IPS-15b (cell line): ENCODE measurements around the gene CNTD1.
"Not testable (repeated sequence)": the region's sequence is repeated elsewhere in the genome, so short reads cannot be mapped to it uniquely, and the experiment has no call there.

ENCODE experiments used
- H3K27me3 ChIP-seq: one replicate; pipeline ENCODE4 v1.6.1; 2013; ENCODE audit warnings: low read length; ENCODE audit not compliant: control insufficient read depth, insufficient read depth
- H3K36me3 ChIP-seq: one replicate; pipeline ENCODE4 v1.6.1; 2013; ENCODE audit warnings: low read length; ENCODE audit not compliant: control insufficient read depth, insufficient read depth
- H3K4me1 ChIP-seq: one replicate; pipeline ENCODE4 v1.6.1; 2013; ENCODE audit warnings: mild to moderate bottlenecking, low read length; ENCODE audit not compliant: control insufficient read depth, insufficient read depth
- H3K4me3 ChIP-seq: one replicate; pipeline ENCODE4 v1.5.1; 2013; ENCODE audit warnings: low read depth, low read length
- H3K9ac ChIP-seq: one replicate; pipeline ENCODE4 v1.6.1; 2013; ENCODE audit warnings: low read depth, mild to moderate bottlenecking, low read length
- H3K9me3 ChIP-seq: one replicate; pipeline ENCODE4 v1.6.1; 2013; ENCODE audit warnings: mild to moderate bottlenecking, low read length; ENCODE audit not compliant: control insufficient read depth, insufficient read depth

Gene CNTD1

DNA sequence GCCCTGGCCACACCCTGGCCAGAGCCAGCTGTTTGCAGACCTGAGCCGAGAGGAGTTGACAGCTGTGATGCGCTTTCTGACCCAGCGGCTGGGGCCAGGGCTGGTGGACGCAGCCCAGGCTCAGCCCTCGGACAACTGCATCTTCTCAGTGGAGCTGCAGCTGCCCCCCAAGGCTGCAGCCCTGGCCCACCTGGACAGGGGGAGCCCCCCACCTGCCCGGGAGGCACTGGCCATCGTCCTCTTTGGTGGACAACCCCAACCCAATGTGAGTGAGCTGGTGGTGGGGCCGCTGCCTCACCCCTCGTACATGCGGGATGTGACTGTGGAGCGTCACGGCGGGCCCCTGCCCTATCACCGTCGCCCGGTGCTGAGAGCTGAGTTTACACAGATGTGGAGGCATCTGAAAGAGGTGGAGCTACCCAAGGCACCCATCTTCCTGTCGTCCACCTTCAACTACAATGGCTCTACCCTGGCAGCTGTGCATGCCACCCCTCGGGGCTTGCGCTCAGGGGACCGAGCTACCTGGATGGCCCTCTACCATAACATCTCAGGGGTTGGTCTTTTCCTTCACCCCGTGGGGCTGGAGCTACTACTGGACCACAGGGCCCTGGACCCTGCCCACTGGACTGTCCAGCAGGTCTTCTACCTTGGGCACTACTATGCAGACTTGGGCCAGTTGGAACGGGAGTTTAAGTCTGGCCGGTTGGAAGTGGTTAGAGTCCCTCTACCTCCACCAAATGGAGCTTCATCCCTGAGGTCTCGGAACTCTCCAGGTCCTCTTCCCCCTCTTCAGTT, 46.3 kb downstream of the CNTD1 start:
- no peaks in the 10 kb centered on the region for H3K4me1 ChIP-seq
- H3K9ac ChIP-seq, result no peak overlapping the region
- H3K27me3 ChIP-seq, result no peaks in the 10 kb centered on the region
- no peaks in the 10 kb centered on the region for H3K9me3 ChIP-seq
- H3K4me3 ChIP-seq, result no peak overlapping the region
- peaks cover 35% of the 10 kb centered on the region for H3K36me3 ChIP-seq

GRCh38 chr17:42845556-42845917, 46.9 kb downstream of the CNTD1 start:
- H3K4me3 ChIP-seq, result no peak overlapping the region
- H3K4me1 ChIP-seq, result no peaks in the 10 kb centered on the region
- no peaks in the 10 kb centered on the region for H3K27me3 ChIP-seq
- H3K9me3 ChIP-seq, result no peaks in the 10 kb centered on the region
- H3K9ac ChIP-seq, result no peak overlapping the region
- H3K36me3 ChIP-seq, result peaks cover 34% of the 10 kb centered on the region

GRCh38 chr17:42845918-42846593, 47.4 kb downstream of the CNTD1 start:
- no peaks in the 10 kb centered on the region for H3K4me1 ChIP-seq
- no peak overlapping the region for H3K4me3 ChIP-seq
- no peak overlapping the region for H3K9ac ChIP-seq
- H3K36me3 ChIP-seq, result peaks cover 32% of the 10 kb centered on the region
- no peaks in the 10 kb centered on the region for H3K9me3 ChIP-seq
- H3K27me3 ChIP-seq, result no peaks in the 10 kb centered on the region

- Histone ChIP-seq H3K4me1 (no peaks in the 10 kb centered on the region), H3K9ac (peak overlapping the region; percentile 12)
Observed at GRCh38 chr17:42846594-42847280, 48.1 kb downstream of the CNTD1 start.

GRCh38 chr17:42848093-42848492, 49.4 kb downstream of the CNTD1 start:
- Histone ChIP-seq H3K9me3 (no peaks in the 10 kb centered on the region), H3K4me3 (no peak overlapping the region), H3K4me1 (no peaks in the 10 kb centered on the region), H3K27me3 (no peaks in the 10 kb centered on the region), H3K36me3 (peaks cover 18% of the 10 kb centered on the region), H3K9ac (no peak overlapping the region)

More at GRCh38 chr17:42846594-42847280, 48.1 kb downstream of the CNTD1 start:
- Histone ChIP-seq H3K36me3 (peaks cover 25% of the 10 kb centered on the region), H3K27me3 (no peaks in the 10 kb centered on the region), H3K4me3 (no peak overlapping the region), H3K9me3 (no peaks in the 10 kb centered on the region)

DNA sequence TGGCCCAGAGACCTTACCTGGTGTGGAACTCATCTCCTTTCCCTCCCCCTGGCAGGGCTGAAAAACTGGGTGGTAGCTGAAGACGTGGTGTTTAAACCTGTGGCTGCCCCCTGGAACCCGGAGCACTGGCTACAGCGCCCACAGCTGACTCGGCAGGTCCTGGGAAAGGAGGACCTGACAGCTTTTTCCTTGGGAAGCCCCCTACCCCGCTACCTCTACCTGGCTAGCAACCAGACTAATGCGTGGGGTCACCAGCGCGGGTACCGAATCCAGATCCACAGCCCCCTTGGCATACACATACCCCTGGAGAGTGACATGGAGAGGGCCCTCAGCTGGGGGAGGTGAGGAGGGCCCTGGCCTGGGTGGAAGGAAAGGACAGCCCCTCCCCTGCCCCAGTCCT, 50.4 kb downstream of the CNTD1 start:
- H3K9ac ChIP-seq, result no peak overlapping the region
- no peaks in the 10 kb centered on the region for H3K27me3 ChIP-seq
- no peaks in the 10 kb centered on the region for H3K9me3 ChIP-seq
- no peaks in the 10 kb centered on the region for H3K4me1 ChIP-seq
- H3K36me3 ChIP-seq, result peaks cover 11% of the 10 kb centered on the region
- H3K4me3 ChIP-seq, result no peak overlapping the region

DNA sequence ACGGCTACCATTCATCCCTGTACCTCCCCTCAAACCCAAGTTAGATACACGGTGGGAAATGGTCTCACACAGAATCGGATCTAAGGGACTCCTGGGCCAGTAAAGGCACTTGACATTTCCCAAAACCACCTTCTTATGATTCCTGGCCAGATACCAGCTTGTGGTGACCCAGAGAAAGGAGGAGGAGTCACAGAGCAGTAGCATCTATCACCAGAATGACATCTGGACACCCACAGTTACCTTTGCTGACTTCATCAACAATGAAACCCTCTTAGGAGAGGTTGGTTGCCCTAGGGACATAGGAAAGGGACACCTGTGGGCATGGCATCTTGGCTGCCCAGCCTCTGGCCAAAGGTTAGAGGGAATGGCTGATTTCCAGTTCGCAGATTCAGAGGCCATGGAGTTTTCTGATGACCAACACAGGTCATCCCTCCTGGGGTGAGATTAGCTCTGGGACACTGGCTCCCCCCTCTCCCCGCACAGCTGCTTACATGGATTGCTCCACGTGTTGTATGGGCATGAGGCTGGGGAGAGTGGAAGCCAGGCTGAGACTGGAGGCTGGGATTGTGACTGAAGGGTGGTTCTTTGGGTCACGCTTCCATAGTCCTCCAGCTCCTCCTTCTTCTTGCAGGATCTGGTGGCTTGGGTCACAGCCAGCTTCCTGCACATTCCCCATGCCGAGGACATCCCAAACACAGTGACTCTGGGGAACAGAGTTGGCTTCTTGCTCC, 51.0 kb downstream of the CNTD1 start:
- Histone ChIP-seq H3K27me3 (no peaks in the 10 kb centered on the region), H3K9ac (no peak overlapping the region), H3K9me3 (no peaks in the 10 kb centered on the region), H3K36me3 (peaks cover 5% of the 10 kb centered on the region), H3K4me3 (no peak overlapping the region), H3K4me1 (no peaks in the 10 kb centered on the region)

- Histone ChIP-seq H3K36me3 (no peaks in the 10 kb centered on the region), H3K4me3 (no peak within 1 kb of the TSS)
Observed at GRCh38 chr17:42850954-42851353, 52.3 kb downstream of the CNTD1 start, which contains the start of gene AOC3. Gene AOC3 (plus strand): TSS chr17:42851199. CDS start chr17:42851344, 145 bp downstream.

GRCh38 chr17:42851371-42852240, 52.9 kb downstream of the CNTD1 start:
- not testable (repeated sequence) for H3K27me3 ChIP-seq, H3K4me3 ChIP-seq, H3K9ac ChIP-seq, H3K9me3 ChIP-seq, H3K4me1 ChIP-seq, H3K36me3 ChIP-seq

More at GRCh38 chr17:42850954-42851353, 52.3 kb downstream of the CNTD1 start, which contains the start of gene AOC3:
- Histone ChIP-seq H3K9ac (no peak within 1 kb of the TSS), H3K27me3 (no peaks in the 10 kb centered on the region), H3K4me1 (no peaks in the 10 kb centered on the region), H3K9me3 (no peaks in the 10 kb centered on the region)

DNA sequence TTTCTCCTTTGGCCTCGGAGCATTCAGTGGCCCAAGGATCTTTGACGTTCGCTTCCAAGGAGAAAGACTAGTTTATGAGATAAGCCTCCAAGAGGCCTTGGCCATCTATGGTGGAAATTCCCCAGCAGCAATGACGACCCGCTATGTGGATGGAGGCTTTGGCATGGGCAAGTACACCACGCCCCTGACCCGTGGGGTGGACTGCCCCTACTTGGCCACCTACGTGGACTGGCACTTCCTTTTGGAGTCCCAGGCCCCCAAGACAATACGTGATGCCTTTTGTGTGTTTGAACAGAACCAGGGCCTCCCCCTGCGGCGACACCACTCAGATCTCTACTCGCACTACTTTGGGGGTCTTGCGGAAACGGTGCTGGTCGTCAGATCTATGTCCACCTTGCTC, 53.7 kb downstream of the CNTD1 start:
- no peaks in the 10 kb centered on the region for H3K9me3 ChIP-seq
- H3K9ac ChIP-seq, result no peak overlapping the region
- no peaks in the 10 kb centered on the region for H3K27me3 ChIP-seq
- H3K4me3 ChIP-seq, result no peak overlapping the region
- no peaks in the 10 kb centered on the region for H3K4me1 ChIP-seq
- no peaks in the 10 kb centered on the region for H3K36me3 ChIP-seq

GRCh38 chr17:42853004-42853403, 54.3 kb downstream of the CNTD1 start:
- Histone ChIP-seq H3K4me1 (no peaks in the 10 kb centered on the region), H3K9ac (no peak overlapping the region), H3K27me3 (no peaks in the 10 kb centered on the region), H3K9me3 (no peaks in the 10 kb centered on the region), H3K4me3 (no peak overlapping the region), H3K36me3 (no peaks in the 10 kb centered on the region)
